HPDE6-E6E7 (cell line): ENCODE results near the gene KCTD15.

Experiments
- DNase-seq: peaks from one replicate; pipeline ENCODE4 v3.0.0; 2011; ENCODE audit warnings: missing footprints; ENCODE audit errors: extremely low spot score

The KCTD15 gene

GRCh38 chr19:33771384-33772101, 25.1 kb upstream of the KCTD15 start:
- DNase-seq, result peak; percentile 62

- DNase-seq, result no peak
These were observed 24.4 kb upstream of the KCTD15 start for GRCh38 chr19:33772102-33772857.

- no peak for DNase-seq
These were observed 23.9 kb upstream of the KCTD15 start for GRCh38 chr19:33772858-33773180.

GRCh38 chr19:33773704-33774624, 22.7 kb upstream of the KCTD15 start:
- DNase-seq, result no peak

DNA sequence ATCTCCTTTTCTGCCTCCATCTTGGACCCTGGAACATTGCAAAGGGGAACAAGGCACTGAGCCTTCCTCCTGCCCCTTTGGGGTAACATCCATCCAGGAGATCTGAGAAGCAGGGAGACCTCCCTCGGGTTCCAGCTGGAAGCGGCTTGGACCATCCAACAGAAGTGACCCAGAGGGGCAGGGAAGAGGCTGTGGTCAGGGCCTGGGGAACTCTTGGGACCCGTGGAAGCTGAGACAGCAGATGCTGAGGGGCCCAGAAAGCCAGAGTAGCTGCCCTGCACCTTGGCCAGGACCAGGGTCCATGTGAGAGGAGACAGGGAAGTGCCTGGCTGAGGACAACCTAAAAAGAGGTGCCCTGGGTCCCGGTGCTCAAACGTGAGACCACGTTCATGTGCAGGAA, 21.9 kb upstream of the KCTD15 start:
- no peak for DNase-seq

DNA sequence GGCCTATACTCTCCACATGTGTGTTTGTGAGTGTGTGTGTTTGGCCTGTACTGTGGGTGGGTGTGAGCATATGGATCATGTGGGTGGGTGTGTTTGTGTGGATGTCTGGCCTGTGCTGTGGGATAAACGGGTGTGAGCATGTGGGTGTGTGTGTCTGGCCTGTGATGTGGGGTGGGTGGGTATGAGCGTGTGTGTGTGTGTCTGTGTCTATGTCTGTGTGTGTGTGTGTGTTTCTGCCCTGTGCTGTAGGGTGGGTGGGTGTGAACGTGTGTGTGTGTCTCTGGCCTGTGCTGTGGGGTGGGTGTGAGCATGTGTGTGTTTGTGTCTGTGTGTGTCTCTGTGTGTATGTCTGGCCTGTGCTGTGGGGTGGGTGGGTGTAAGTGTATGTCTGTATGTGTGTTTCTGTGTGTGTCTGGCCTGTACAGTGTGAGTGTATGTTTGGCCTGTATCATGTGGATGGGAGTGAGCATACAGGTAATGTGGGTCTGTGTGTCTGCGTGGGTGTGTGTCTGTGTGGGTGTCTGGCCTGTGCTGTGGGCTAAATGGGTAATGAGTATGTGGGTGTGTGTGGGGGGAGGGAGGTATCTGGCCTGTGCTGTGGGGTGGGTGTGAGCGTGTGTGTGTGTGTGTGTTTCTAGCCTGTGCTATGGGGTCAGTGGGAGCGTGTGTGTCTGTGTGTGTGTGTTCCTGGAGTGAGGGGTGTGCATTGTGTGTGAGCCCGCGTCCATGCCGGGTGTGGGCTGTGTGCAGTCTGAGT, 20.8 kb upstream of the KCTD15 start:
- no peak for DNase-seq

GRCh38 chr19:33777351-33777750, 19.3 kb upstream of the KCTD15 start:
- DNase-seq, result no peak

DNA sequence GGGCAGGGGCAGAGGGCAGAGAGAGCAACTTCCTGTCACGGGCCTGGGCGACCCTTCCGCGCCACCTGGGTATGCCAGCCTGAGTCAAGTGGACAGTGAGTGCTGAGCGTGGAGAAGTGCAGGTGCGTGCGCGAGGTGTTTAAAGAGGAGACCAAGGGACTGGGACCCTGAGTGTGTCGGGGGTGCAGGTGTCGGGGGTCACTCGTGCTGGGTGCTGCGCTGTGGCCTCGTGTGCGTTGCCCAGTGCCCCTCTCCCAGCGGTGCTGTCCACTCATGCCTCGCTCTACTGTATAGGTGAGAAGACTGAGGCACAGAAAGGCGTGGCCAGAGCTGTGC, 18.9 kb upstream of the KCTD15 start:
- DNase-seq, result no peak

- peak; percentile 76 for DNase-seq
These were observed 18.4 kb upstream of the KCTD15 start for GRCh38 chr19:33778089-33778791.

DNA sequence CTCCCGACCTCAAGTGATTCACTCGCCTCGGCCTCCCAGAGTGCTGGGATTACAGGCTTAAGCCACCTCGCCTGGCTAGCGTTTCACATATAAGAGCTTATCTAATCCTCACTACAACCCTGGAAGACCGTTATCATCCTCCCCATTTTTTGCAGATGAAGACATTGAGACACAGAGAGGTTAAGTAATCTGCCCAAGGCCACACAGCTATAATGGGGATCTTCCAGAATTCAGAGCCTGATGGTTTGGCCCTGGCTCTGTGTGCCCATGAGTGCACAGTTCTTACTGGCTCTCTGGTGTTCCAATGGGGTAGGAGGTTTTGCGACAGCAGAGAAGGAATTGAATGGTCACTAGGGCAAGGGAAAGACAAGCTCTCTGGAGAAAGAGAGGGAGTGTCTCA, 16.8 kb upstream of the KCTD15 start:
- DNase-seq, result no peak

- no peak for DNase-seq
These were observed 16.4 kb upstream of the KCTD15 start for GRCh38 chr19:33780251-33780650.

- no peak for DNase-seq
These were observed 15.9 kb upstream of the KCTD15 start for GRCh38 chr19:33780746-33781145.

DNA sequence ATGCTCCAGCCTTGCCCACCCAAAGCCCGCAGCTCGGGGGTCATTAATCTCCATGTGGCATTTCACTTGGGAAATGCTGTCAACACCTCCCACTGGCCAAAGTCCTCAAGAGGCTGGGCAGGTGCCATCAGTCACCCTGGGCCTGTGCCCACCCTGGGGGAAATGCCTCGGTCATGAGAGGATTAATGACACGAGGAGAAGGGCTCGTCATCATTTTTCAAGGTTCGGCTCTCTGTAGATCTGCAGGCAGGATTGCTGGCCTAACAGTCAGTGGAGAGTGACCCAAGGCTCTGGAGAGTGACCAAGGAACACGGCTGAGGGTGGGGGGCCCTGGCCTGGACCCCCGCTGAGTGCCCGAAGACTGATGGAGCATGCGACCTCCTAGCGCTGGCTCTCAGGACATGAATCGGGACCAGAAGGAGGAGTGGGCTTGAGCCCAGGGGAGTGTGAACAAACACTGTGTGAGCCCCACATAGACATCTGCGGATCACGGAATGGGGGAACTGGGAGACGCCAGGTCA, 15.2 kb upstream of the KCTD15 start:
- no peak for DNase-seq

DNA sequence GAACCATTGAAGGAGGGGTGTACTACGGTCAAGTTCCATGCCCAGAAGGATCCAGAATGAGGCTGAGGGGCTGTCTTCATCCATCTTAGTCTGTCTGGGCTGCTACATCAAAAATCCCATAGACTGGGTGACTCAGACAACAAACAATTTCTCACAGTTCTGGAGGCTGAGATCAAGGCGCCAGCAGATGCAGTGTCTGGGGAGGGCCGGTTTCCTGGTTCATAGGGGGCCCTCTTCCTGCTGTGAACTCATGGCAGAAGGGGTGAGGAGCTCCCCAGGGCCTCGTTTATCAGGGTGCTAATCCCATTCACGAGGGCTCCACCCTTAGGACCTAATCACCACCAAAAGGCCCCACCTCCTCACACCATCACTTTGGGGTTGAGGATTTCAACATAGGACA, 14.7 kb upstream of the KCTD15 start:
- DNase-seq, result no peak

DNA sequence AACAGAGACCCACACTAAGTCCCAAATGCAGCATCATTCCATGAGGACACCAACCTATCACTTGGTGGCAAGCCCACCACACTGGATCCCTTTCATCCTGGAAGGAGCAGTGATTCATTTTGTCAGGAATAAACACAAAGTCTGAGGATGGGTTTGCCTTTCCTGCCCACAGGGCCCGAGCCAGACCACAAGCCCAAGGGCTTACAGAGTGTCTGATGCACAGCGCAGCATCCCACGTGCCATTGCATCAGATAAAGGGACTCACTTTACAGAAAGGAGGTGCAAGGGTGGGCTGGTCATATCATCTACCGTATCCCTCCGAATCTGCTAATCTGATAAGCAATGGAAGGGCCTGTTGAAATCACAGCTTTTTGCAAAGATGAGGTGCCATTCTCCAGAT, 12.2 kb upstream of the KCTD15 start:
- DNase-seq, result no peak

- DNase-seq, result no peak
These were observed 10.9 kb upstream of the KCTD15 start for GRCh38 chr19:33785795-33786194.

GRCh38 chr19:33788676-33789075, 8.0 kb upstream of the KCTD15 start:
- DNase-seq, result no peak

GRCh38 chr19:33789344-33789743, 7.3 kb upstream of the KCTD15 start:
- no peak for DNase-seq

DNA sequence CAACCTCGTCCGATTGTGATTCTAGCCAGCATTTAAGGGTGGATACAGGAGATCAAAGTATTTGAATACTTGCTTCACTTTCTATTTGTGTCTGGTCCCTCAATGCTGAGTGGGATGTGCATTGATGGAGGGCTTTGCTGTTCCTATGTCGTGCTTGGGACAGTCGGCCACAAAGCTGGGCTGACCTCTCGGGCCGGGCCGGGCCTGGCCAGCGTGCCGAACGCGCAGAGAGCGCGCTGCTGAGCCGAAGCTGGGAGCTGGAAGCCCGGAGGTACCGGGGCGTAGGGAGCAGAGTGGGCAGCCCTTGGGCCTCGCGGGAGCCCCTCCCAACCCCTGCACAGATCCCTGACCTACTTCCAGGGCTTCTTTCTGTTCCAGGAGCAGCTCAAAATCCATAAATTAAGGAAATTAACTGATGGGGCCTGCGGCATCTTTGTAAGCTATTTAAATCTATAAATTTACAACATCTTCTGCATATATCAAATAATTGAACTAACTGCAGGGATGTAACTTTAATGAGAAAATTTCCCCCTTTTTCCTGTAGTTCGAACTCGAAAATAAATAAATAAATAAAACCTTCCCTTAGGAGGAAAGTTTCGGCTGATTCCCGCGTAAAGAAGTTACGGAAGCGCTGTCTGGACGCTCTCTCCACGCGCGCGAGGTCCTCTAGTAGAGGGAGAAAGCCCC, 1.8 kb upstream of the KCTD15 start:
- no peak for DNase-seq

DNA sequence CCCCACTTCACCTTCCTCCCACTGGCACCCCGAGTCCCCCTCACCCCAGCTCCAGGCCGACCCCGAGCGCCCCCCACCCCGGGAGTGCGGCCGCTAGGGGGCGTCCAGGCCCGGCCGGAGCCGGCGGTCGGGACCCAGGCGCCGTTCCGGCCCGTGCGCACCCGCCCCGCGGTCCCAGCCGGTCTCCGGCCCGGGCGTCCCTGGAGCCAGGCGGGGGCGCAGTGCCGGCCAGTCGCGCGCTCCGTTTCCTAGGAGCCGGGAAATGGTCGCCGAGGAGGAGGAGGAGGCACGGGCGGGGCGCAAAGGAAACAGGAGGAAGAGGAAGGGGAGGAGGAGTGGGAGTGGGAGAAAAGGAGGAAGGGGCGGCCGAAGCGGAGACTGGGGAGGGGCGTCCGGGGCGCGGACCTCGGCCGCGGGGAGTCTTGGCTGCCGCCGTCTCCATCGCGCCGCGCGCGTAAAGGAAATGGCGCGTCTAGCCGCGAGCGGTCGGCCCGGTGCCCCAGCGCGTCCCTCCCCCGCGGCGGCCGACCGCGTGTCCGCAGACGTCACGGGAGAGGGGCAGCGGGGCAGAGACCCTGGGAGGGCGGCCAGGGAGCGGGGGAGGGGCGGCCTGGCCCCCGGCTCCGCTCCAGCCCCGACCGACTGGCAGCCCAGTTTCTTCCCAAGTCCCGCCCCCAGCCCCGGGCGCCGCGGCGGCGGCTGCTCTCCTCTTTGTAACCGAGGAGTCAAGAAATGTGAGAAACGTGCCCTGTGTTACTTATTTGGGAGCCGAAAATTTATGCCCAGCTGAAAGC, 1.1 kb upstream of the KCTD15 start:
- peak; percentile 79 for DNase-seq
